DOHH2 (cell line): Measurements from ENCODE around the gene CFAP91.

ENCODE experiments used
- CTCF ChIP-seq: fragments of 200-600 bp; sonication (generic); IDR thresholded peaks from one replicate; pipeline ENCODE4 v1.5.1; 2014; ENCODE audit warnings: antibody characterized with exemption, mild to moderate bottlenecking, low read depth, low read length; ENCODE audit not compliant: poor library complexity, severe bottlenecking
- EZH2phosphoT487 ChIP-seq: fragments of 200-600 bp; sonication (generic); IDR thresholded peaks from 2 replicates; pipeline ENCODE4 v1.6.1; 2017; ENCODE audit warnings: borderline replicate concordance, mild to moderate bottlenecking, antibody characterized with exemption, low read length, moderate library complexity, mixed read lengths

GRCh38 chr3:119672776-119673175, 30.0 kb upstream of the CFAP91 start:
- TF ChIP-seq CTCF: no peak
- no peak for TF ChIP-seq EZH2phosphoT487
